IPS DF 19.7 (cell line): ENCODE data around the gene MGMT.

Experiments
- DNase-seq: peaks from one replicate; pipeline ENCODE4 v3.0.0-alpha.2; 2013; ENCODE audit warnings: low read depth, low spot score

MGMT gene

DNA sequence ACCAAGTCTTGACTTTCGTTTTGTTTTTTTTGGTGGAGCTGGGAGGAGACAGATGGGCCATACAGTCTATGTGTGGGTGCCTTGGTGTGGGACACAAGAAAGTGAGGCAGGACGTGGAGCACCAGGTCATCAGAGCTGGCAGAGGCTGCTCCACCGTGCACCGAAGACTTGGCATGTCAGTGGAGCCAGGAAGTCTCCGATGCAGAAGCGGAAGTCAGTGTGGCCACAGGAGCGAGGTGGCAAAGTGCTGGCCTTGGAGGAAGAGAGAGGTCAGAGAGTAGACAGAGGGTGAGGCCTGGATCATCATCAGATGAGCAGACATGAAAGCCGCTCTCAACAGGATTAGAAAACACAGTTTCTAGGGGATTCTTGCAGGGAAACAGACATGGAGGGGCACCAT, 116.8 kb downstream of the MGMT start:
- no peak for DNase-seq

GRCh38 chr10:129586898-129587443, 119.9 kb downstream of the MGMT start:
- no peak for DNase-seq

DNA sequence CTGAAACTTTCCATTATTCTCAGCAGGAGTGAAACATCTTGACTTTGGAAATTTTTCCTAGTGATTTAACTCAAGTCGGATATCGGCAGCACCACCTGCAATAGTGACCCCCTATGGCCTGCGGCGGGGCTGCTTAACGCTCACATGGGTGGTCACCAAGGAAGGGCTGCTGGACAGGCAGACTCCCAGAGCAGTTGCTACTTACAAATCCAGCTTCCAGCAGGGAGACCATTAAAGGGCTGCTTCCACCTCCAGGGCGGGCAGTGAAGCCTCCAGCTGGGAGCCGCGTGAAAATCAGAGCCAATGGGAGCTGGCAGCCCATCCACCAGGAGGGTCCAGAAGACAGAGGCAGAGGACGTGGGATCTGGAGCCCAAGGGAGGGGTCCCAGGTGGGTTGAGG, 122.5 kb downstream of the MGMT start:
- no peak for DNase-seq

DNA sequence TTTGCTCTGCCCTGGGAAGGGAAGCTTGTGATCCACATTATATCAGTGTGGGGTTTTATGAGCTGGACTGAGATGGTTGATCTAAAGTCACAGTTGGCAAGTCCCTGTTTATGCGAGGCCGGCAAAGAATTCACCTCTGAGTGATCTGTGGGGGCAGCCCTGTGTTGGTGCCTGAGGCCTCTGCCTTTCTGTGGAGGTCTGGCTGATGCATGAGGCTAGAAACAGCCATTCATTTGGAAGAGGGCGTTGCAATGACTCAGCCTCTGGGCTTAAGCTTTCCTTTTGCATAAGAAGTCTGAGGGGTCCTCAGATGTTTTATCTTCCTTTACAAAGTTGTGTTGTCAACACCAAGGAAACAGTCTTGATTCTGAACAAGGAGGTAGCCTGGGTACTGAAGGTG, 126.9 kb downstream of the MGMT start:
- no peak for DNase-seq

- DNase-seq: no peak
Measured at GRCh38 chr10:129594811-129595210, 127.8 kb downstream of the MGMT start.

- DNase-seq: no peak
Measured at GRCh38 chr10:129598413-129598812, 131.4 kb downstream of the MGMT start.

- DNase-seq: no peak
Measured at GRCh38 chr10:129599160-129599559, 132.1 kb downstream of the MGMT start.

DNA sequence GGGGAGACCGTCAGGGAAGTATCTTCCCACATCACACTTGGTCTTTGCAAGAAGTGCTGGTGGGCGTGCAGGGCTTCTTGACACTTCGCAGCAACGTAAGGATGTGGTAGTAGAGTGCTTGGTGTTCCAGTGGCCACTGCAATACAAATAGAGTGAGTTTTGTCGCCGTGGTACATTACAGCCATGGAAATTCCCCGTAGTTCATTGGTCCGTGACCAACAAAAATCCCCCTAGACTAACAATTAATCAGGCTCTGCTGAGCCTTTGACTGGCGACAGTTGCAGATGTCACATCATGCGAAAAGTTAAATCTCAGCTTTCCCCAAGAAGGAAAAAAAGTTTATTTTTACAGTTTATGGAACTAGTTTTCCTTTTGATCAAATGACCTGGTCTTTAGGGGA, 134.7 kb downstream of the MGMT start:
- no peak for DNase-seq

- no peak for DNase-seq
Measured at GRCh38 chr10:129602938-129603535, 136.0 kb downstream of the MGMT start.

DNA sequence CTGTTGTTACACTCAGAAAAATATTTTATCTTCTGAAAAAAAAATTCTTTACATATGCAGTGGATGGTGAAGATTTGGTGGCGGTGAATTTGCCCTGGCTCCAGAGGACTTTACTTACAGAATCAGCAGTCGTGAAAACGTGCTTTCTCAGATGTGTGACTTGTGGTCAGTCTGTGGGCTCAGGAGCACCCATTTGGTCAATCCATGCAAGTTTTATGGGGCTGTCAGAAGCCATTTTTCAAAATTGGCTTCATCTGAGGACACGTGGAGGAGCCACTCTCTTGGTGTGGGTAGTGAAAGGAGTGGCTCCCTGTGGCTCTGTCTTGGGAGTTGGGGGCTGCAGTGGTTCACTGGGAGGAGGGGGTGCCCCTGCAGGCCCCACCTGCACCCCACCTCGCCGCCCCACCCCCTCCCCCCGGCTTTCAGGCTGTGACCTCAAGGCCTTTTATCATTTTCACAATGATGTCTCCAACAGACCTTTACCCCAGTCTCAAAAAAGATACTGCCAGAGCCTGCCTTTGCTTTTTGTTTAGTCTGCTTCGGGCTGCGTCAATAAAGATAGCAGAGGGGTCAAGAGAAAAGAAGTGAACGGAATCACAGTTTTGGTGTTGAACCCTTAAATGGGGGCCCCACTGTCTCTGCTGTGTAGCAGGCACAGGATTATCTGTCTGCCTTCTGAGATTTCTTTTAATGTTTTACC, 137.4 kb downstream of the MGMT start:
- DNase-seq: no peak

- no peak for DNase-seq
Measured at GRCh38 chr10:129605266-129605985, 138.4 kb downstream of the MGMT start.

DNA sequence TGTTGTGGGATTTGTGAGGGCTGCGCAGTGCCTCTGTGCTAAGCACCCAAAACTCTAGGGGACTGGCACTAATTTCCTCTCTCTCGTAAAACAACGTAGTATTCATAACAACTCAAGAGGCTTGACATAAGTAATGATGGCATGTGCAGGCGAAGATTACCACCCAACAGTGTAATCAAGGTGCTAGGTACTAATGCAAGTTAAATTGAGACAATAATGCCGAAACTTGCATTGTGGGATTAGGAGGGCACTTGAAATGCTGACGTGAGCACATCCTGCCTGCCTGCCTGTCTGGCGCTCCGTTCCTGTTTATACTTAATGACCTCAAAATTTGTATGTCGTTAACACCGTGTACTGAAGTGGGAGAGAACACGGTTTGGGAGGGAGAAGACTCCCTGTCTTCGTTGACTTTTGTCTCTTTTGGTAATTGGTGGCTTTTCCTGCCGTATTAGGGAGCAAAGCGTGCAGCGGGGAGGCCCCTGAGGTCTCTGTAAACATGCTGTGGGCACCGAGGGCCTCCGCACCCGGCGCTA, 139.0 kb downstream of the MGMT start:
- no peak for DNase-seq

DNA sequence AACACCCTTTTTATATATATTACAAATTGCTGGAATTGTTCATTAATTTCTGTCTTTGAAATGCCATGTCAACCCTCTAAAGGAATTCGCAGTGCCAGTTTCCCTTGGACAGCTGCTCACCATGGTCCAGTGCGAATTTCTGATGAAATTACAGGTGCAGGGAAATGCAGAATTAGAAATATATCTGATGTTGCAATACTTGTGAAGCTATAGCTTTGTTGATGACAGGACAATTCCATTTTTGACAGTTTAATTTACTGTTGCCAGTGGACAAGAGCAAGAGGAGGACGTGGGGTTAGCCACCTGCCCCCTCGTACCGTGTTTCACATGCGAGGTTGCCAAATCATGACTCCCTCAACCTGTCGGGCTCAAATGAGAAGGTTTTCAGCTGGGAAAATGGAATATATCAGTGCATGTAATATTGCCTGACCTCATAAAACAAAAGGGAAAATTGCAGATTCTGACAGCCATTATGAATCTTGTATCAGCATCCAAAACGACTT, 140.6 kb downstream of the MGMT start:
- DNase-seq: no peak

DNA sequence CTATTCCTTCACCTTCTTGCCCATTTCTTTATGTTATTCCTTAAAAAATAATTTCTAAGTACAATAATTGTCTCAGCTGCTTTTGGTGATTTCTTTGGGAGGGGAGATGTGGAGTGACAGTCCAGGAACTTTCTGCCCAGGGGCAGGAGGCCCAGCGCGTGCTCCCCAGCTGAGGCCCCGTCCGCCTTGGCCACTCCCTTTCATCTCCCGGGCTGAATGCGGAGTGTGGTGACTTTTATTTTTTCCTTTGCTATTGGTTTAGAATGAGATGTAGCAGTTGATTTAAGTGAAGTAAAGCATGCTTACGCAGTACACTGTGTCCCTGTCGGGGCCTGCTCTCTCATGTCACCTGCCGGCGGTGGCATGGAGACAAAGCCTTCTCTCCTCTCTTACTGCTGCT, 141.6 kb downstream of the MGMT start:
- DNase-seq: no peak

- no peak for DNase-seq
Measured at GRCh38 chr10:129609551-129609950, 142.5 kb downstream of the MGMT start.

DNA sequence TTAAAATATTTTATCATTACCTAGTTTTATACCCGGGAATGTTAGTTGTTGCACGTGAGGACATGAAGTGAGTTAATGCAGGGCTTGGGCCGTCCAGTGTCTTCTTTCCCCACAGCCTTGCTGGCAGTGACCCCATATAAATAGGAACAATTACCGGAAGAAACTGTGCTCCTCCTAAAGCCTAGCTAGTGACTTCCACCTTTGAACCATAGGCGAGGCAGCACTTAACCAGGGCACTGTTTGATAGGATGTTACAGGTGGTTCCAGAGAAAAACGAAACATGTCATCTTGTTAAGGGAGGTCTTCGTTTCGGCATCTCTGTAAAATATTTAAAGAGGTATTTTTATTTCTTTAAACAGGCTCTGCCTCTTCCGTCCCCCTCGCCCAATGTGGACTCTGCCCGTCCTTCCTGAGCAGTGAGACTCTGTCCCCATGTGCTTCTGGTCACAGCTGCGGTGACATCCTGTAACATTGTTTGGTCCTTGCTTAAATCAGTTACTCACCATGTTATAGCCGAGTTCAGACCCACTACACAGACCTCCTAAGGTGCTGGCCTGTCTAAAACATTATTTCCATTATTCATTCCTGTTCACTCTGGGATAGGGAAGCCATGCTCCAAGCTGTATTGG, 145.6 kb downstream of the MGMT start:
- DNase-seq: no peak

DNA sequence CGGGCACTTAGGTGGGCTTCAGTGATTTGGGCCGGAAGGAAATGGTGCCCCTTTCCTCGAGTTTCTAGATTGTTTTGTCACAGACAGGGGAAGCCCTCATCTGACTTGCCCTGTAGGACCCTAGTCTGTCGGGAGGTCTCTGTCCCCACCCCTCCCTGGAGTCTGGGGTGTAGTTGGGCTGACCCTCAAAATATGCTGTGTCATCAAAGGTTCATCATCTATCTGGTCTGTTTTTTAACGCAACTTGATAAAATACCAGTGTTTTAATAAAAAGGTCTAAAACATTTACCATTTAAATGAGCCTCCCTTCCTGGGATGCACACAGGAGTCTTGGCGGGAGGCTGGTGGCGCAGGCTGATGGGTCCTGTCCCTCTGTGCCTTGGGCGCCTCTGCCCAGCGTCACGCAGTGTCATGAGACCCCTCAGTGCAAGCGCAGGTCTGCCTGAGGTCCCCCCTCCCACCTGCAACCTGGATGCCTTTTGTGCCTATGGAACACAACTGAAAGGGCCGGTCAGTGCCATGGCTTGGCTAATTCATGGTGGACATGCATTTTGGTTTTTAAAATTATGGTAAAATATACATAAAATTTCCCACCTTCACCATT, 146.4 kb downstream of the MGMT start:
- no peak for DNase-seq

DNA sequence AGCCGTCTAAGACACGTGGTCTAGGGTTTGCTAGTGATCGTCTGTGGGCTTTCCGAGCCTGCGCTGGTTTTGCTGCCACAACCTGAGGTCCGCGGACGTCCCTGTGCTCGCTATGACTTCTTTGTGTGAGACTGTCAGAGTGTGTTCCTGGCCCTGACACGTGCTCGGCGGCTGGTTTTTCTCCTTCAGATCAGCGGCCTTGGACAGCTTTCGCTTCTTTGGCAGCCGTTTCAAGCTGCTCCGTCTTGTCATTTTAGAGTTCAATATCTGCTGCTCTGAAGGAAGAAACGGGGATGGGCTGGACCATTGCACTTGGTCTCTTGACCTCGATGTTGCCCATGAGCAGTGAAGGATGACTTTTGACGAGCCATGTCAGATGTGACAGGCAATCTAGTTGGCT, 147.3 kb downstream of the MGMT start:
- no peak for DNase-seq

GRCh38 chr10:129615381-129615780, 148.3 kb downstream of the MGMT start:
- DNase-seq: no peak

- DNase-seq: no peak
Measured at GRCh38 chr10:129615921-129616525, 149.0 kb downstream of the MGMT start.

- DNase-seq: no peak
Measured at GRCh38 chr10:129617768-129618167, 150.7 kb downstream of the MGMT start.
